ENCODE data around the gene POLRMT.

DNA sequence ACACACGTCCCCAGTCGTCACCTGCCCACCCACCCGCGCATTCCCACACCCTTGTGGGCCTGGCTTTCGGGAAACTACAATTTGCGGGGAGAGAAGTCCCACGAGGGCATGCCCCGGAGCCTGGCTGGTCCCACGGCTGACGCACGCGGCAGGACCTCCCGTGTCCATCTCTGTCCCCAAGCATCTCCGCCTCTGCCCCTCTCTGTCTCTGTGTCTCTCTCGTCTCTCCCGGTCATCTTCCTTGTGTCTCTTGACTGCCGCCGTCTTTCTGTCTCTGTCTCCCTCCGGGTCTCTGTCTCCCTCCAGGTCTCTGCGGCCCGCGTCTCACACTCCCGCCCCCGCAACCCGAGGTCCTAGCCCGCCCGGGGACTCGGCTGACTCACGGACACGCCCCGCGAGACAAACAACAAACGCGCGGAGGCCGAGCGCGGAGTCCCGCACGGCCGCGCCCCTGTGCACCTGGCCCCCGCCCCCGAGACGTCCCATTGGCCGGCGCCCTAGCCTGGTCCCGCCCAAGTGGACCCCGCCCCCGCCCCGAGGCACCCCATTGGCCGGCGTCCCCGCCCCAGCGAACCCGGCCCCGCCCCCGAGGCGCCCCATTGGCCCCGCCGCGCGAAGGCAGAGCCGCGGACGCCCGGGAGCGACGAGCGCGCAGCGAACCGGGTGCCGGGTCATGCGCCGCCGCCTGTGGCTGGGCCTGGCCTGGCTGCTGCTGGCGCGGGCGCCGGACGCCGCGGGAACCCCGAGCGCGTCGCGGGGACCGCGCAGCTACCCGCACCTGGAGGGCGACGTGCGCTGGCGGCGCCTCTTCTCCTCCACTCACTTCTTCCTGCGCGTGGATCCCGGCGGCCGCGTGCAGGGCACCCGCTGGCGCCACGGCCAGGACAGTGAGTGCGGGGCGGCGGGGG, 6.2 kb upstream of the POLRMT start, which contains the start of gene FGF22:
- TF ChIP-seq POLR2AphosphoS5 (IDR thresholded peaks at IDR 0.05; ENCODE audit: low read depth, low read length) (no peak), SIN3A (IDR thresholded peaks at IDR 0.05; ENCODE audit: borderline replicate concordance, insufficient read depth, low read length) (no peak)
- TF ChIP-seq, protein P1, sequence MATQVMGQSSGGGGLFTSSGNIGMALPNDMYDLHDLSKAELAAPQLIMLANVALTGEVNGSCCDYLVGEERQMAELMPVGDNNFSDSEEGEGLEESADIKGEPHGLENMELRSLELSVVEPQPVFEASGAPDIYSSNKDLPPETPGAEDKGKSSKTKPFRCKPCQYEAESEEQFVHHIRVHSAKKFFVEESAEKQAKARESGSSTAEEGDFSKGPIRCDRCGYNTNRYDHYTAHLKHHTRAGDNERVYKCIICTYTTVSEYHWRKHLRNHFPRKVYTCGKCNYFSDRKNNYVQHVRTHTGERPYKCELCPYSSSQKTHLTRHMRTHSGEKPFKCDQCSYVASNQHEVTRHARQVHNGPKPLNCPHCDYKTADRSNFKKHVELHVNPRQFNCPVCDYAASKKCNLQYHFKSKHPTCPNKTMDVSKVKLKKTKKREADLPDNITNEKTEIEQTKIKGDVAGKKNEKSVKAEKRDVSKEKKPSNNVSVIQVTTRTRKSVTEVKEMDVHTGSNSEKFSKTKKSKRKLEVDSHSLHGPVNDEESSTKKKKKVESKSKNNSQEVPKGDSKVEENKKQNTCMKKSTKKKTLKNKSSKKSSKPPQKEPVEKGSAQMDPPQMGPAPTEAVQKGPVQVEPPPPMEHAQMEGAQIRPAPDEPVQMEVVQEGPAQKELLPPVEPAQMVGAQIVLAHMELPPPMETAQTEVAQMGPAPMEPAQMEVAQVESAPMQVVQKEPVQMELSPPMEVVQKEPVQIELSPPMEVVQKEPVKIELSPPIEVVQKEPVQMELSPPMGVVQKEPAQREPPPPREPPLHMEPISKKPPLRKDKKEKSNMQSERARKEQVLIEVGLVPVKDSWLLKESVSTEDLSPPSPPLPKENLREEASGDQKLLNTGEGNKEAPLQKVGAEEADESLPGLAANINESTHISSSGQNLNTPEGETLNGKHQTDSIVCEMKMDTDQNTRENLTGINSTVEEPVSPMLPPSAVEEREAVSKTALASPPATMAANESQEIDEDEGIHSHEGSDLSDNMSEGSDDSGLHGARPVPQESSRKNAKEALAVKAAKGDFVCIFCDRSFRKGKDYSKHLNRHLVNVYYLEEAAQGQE (IDR thresholded peaks at IDR 0.05; ENCODE audit: insufficient read depth in 1 of 2, low read depth in 2 of 2, low read length in 2 of 2): no peak
